ENCODE measurements around the gene ARAP1.

ARAP1 gene

GRCh38 chr11:72762641-72763304 lies 10.6 kb upstream of the ARAP1 start:
- H3K36me3 ChIP-seq (ENCODE audit: control insufficient read depth in 4 of 4, insufficient read depth in 4 of 4, low read length in 3 of 4): peaks cover 0 to 3% (median 0%) of the 10 kb centered on the region in 4 experiments
- ChIA-PET POLR2A (no interaction called here), CTCF (interaction anchor here (0.9 to 3.6 kb wide), 2 partner anchors 30 to 31 kb away, joined by 3 to 17 read pairs; partner anchors contain the start of gene STARD10)
- H3K4me3 ChIP-seq (ENCODE audit: control insufficient read depth in 1 of 7, extremely low read depth in 1 of 7, insufficient read depth in 4 of 7, low read depth in 2 of 7, low read length in 6 of 7): peak overlapping the region in 1 of 7 experiments; percentile 4
- H3K9me3 ChIP-seq (ENCODE audit: control extremely low read depth in 1 of 5, control insufficient read depth in 4 of 5, insufficient read depth in 2 of 5, low read depth in 1 of 5, low read length in 4 of 5): no peaks in the 10 kb centered on the region
- H3K27ac ChIP-seq (ENCODE audit: insufficient read depth in 1 of 2, low read depth in 1 of 2, low read length in 2 of 2, poor library complexity in 1 of 2, severe bottlenecking in 2 of 2): no peak overlapping the region
- H3K27me3 ChIP-seq (replicated peaks in 2 of 5; ENCODE audit: control insufficient read depth in 4 of 5, insufficient read depth in 5 of 5, low read length in 4 of 5): no peaks in the 10 kb centered on the region
- peaks cover 0 to 26% (median 15%) of the 10 kb centered on the region in 4 experiments for H3K4me1 ChIP-seq (ENCODE audit: control extremely low read depth in 1 of 4, control insufficient read depth in 4 of 4, insufficient read depth in 4 of 4, low read length in 3 of 4)
- DNase-seq: peak in 2 of 3 donors; percentile 84 to 86
- 73% methylated on average over 3 of the region's 5 CpGs for WGBS (ENCODE audit: insufficient coverage)

GRCh38 chr11:72760539-72761405 lies 8.6 kb upstream of the ARAP1 start:
- no peaks in the 10 kb centered on the region for H3K9me3 ChIP-seq (ENCODE audit: control extremely low read depth in 1 of 5, control insufficient read depth in 4 of 5, insufficient read depth in 2 of 5, low read depth in 1 of 5, low read length in 4 of 5)

GRCh38 chr11:72759468-72759985 lies 7.3 kb upstream of the ARAP1 start:
- no peaks in the 10 kb centered on the region for H3K27me3 ChIP-seq (replicated peaks in 2 of 5; ENCODE audit: control insufficient read depth in 4 of 5, insufficient read depth in 5 of 5, low read length in 4 of 5)
- DNase-seq: peak in 2 of 3 donors; percentile 67 to 69
- H3K9me3 ChIP-seq (ENCODE audit: control extremely low read depth in 1 of 5, control insufficient read depth in 4 of 5, insufficient read depth in 2 of 5, low read depth in 1 of 5, low read length in 4 of 5): no peaks in the 10 kb centered on the region
- peak overlapping the region in 1 of 7 experiments; percentile 28 for H3K4me3 ChIP-seq (ENCODE audit: control insufficient read depth in 1 of 7, extremely low read depth in 1 of 7, insufficient read depth in 4 of 7, low read depth in 2 of 7, low read length in 6 of 7)
- ChIA-PET CTCF (interaction anchor here (1.0 to 1.7 kb wide), 5 partner anchors 9 to 50 kb away, joined by 3 to 6 read pairs (median 3); no protein-coding TSS in a partner anchor), POLR2A (no interaction called here)
- peaks cover 0 to 4% (median 0%) of the 10 kb centered on the region in 4 experiments for H3K36me3 ChIP-seq (ENCODE audit: control insufficient read depth in 4 of 4, insufficient read depth in 4 of 4, low read length in 3 of 4)
- WGBS (ENCODE audit: insufficient coverage): 86% methylated on average over 1 of the region's 8 CpGs
- no peak overlapping the region for H3K27ac ChIP-seq (ENCODE audit: insufficient read depth in 1 of 2, low read depth in 1 of 2, low read length in 2 of 2, poor library complexity in 1 of 2, severe bottlenecking in 2 of 2)
- H3K4me1 ChIP-seq (ENCODE audit: control extremely low read depth in 1 of 4, control insufficient read depth in 4 of 4, insufficient read depth in 4 of 4, low read length in 3 of 4): peaks cover 0 to 26% (median 15%) of the 10 kb centered on the region in 4 experiments

More at GRCh38 chr11:72760539-72761405, 8.6 kb upstream of the ARAP1 start:
- Histone ChIP-seq H3K27ac (ENCODE audit: insufficient read depth in 1 of 2, low read depth in 1 of 2, low read length in 2 of 2, poor library complexity in 1 of 2, severe bottlenecking in 2 of 2) (no peak overlapping the region), H3K36me3 (ENCODE audit: control insufficient read depth in 4 of 4, insufficient read depth in 4 of 4, low read length in 3 of 4) (peaks cover 0 to 3% (median 0%) of the 10 kb centered on the region in 4 experiments), H3K27me3 (replicated peaks in 2 of 5; ENCODE audit: control insufficient read depth in 4 of 5, insufficient read depth in 5 of 5, low read length in 4 of 5) (no peaks in the 10 kb centered on the region), H3K4me3 (ENCODE audit: control insufficient read depth in 1 of 7, extremely low read depth in 1 of 7, insufficient read depth in 4 of 7, low read depth in 2 of 7, low read length in 6 of 7) (no peak overlapping the region), H3K4me1 (ENCODE audit: control extremely low read depth in 1 of 4, control insufficient read depth in 4 of 4, insufficient read depth in 4 of 4, low read length in 3 of 4) (peaks cover 0 to 26% (median 15%) of the 10 kb centered on the region in 4 experiments)
- POLR2A ChIA-PET: no interaction called here
- CTCF ChIA-PET: interaction anchor here (0.8 to 1.6 kb wide), 5 partner anchors 11 to 34 kb away, joined by 3 to 5 read pairs (median 3); partner anchors contain the start of gene STARD10
- 86% methylated on average over 8 of the region's 8 CpGs for WGBS (ENCODE audit: insufficient coverage)
- no peak for DNase-seq

- POLR2A ChIA-PET: no interaction called here
- peak; percentile 81 to 86 (median 85) for DNase-seq
- peak overlapping the region in 1 of 7 experiments; percentile 7 for H3K4me3 ChIP-seq (ENCODE audit: control insufficient read depth in 1 of 7, extremely low read depth in 1 of 7, insufficient read depth in 4 of 7, low read depth in 2 of 7, low read length in 6 of 7)
These were observed 6.6 kb upstream of the ARAP1 start for GRCh38 chr11:72758690-72759389.

DNA sequence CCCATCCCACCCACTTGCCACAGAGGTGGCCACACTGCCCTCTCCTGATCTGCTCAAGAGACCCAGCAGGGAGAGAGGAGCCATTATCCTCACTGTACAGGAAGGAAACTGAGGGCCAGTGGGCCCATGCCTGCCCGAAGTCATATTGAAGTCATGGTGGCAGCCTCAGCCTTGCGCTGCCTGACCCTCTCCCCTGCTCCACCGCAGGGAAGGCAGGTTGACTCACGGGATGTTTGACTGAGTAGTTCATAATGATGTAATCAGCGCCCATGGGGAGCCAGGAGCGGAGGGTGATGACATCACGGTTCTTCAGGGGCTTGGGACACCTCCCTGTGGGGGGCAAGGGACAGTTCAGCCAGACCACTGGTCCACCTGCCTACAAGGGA lies 6.1 kb upstream of the ARAP1 start:
- Histone ChIP-seq H3K4me1 (ENCODE audit: control extremely low read depth in 1 of 4, control insufficient read depth in 4 of 4, insufficient read depth in 4 of 4, low read length in 3 of 4) (peaks cover 0 to 26% (median 17%) of the 10 kb centered on the region in 4 experiments), H3K9me3 (ENCODE audit: control extremely low read depth in 1 of 5, control insufficient read depth in 4 of 5, insufficient read depth in 2 of 5, low read depth in 1 of 5, low read length in 4 of 5) (no peaks in the 10 kb centered on the region), H3K4me3 (ENCODE audit: control insufficient read depth in 1 of 7, extremely low read depth in 1 of 7, insufficient read depth in 4 of 7, low read depth in 2 of 7, low read length in 6 of 7) (no peak overlapping the region), H3K27me3 (replicated peaks in 2 of 5; ENCODE audit: control insufficient read depth in 4 of 5, insufficient read depth in 5 of 5, low read length in 4 of 5) (no peaks in the 10 kb centered on the region), H3K27ac (ENCODE audit: insufficient read depth in 1 of 2, low read depth in 1 of 2, low read length in 2 of 2, poor library complexity in 1 of 2, severe bottlenecking in 2 of 2) (no peak overlapping the region), H3K36me3 (ENCODE audit: control insufficient read depth in 4 of 4, insufficient read depth in 4 of 4, low read length in 3 of 4) (peaks cover 0 to 5% (median 0%) of the 10 kb centered on the region in 4 experiments)
- ChIA-PET CTCF (interaction anchor here (0.7 to 2.1 kb wide), 5 partner anchors 18 to 51 kb away, joined by 3 to 6 read pairs (median 3); no protein-coding TSS in a partner anchor), POLR2A (no interaction called here)
- 97% methylated on average over 7 of the region's 7 CpGs for WGBS (ENCODE audit: insufficient coverage)
- no peak for DNase-seq

More at GRCh38 chr11:72758690-72759389, 6.6 kb upstream of the ARAP1 start:
- no peaks in the 10 kb centered on the region for H3K27me3 ChIP-seq (replicated peaks in 2 of 5; ENCODE audit: control insufficient read depth in 4 of 5, insufficient read depth in 5 of 5, low read length in 4 of 5)
- peaks cover 0 to 26% (median 15%) of the 10 kb centered on the region in 4 experiments for H3K4me1 ChIP-seq (ENCODE audit: control extremely low read depth in 1 of 4, control insufficient read depth in 4 of 4, insufficient read depth in 4 of 4, low read length in 3 of 4)
- CTCF ChIA-PET: interaction anchor here (1.0 to 2.1 kb wide), 6 partner anchors 9 to 51 kb away, joined by 3 to 6 read pairs (median 4); no protein-coding TSS in a partner anchor
- H3K27ac ChIP-seq (ENCODE audit: insufficient read depth in 1 of 2, low read depth in 1 of 2, low read length in 2 of 2, poor library complexity in 1 of 2, severe bottlenecking in 2 of 2): no peak overlapping the region
- peaks cover 0 to 5% (median 0%) of the 10 kb centered on the region in 4 experiments for H3K36me3 ChIP-seq (ENCODE audit: control insufficient read depth in 4 of 4, insufficient read depth in 4 of 4, low read length in 3 of 4)
- WGBS (ENCODE audit: insufficient coverage): 48% methylated on average over 15 of the region's 17 CpGs
- no peaks in the 10 kb centered on the region for H3K9me3 ChIP-seq (ENCODE audit: control extremely low read depth in 1 of 5, control insufficient read depth in 4 of 5, insufficient read depth in 2 of 5, low read depth in 1 of 5, low read length in 4 of 5)

DNA sequence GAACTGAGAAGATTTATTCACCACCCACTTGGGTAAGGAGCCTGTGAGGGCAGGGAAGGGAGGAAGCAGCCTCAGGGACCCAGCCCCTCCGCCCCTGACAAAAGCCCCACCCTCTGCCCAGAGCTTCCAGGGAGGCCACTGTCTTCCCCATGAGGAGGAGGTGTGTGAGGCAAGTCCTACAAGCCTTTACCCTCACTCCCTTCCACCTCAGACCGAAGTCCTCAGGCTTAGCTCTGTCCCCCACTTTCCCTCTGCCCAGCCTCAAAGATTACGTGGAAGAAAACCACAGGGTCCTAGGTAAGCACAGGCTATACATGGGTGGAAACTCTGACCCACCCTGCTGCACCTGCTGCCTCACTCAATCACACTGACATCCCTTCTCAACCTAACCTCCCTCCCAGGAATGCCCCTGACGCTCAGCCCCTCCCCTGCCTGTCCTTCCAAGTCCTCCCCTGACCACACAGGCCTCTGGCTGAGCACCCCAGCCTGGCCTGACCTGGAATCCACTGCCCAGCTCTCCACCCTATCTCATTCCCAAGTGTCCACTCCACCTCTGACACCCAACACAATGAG lies 3.6 kb upstream of the ARAP1 start:
- DNase-seq: no peak
- Histone ChIP-seq H3K27me3 (replicated peaks in 2 of 5; ENCODE audit: control insufficient read depth in 4 of 5, insufficient read depth in 5 of 5, low read length in 4 of 5) (no peaks in the 10 kb centered on the region), H3K9me3 (ENCODE audit: control extremely low read depth in 1 of 5, control insufficient read depth in 4 of 5, insufficient read depth in 2 of 5, low read depth in 1 of 5, low read length in 4 of 5) (no peaks in the 10 kb centered on the region), H3K4me1 (ENCODE audit: control extremely low read depth in 1 of 4, control insufficient read depth in 4 of 4, insufficient read depth in 4 of 4, low read length in 3 of 4) (peaks cover 1 to 39% (median 36%) of the 10 kb centered on the region in 4 experiments), H3K36me3 (ENCODE audit: control insufficient read depth in 4 of 4, insufficient read depth in 4 of 4, low read length in 3 of 4) (peaks cover 0 to 5% (median 0%) of the 10 kb centered on the region in 4 experiments), H3K4me3 (ENCODE audit: control insufficient read depth in 1 of 7, extremely low read depth in 1 of 7, insufficient read depth in 4 of 7, low read depth in 2 of 7, low read length in 6 of 7) (no peak overlapping the region), H3K27ac (ENCODE audit: insufficient read depth in 1 of 2, low read depth in 1 of 2, low read length in 2 of 2, poor library complexity in 1 of 2, severe bottlenecking in 2 of 2) (no peak overlapping the region)
- 100% methylated on average over 1 of the region's 4 CpGs for WGBS (ENCODE audit: insufficient coverage)
- CTCF ChIA-PET: interaction anchor here (1.0 kb wide), 1 partner anchor 12 kb away, joined by 3 read pairs; no protein-coding TSS in a partner anchor
- POLR2A ChIA-PET: no interaction called here

All from common myeloid progenitor, CD34-positive (primary cell).